Measurements from ENCODE around the gene ADGRL1. TPM values are rescaled to one million over a fixed set of nuclear protein-coding genes. Genes with fewer than 3 reads are reported as not detected.
"Not testable (repeated sequence)": the region's sequence is repeated elsewhere in the genome, so short reads cannot be mapped to it uniquely, and the experiment has no call there.

ADGRL1 gene
- total and polyA plus RNA-seq, 2 of the 8 experiments (the other 6 are each of a cell fraction or from before 2014, with no cell fraction given): 95.6 to 112 TPM

- H2AFZ ChIP-seq (ENCODE audit: low read length); H2BK5ac ChIP-seq (ENCODE audit: low read depth, low read length); H4K20me1 ChIP-seq (replicated peaks in 1 of 2; ENCODE audit: control insufficient read depth in 1 of 2, insufficient read depth in 2 of 2, low read length in 2 of 2); H4K91ac ChIP-seq (replicated peaks; ENCODE audit: insufficient read length, low read length); H4K8ac ChIP-seq (ENCODE audit: extremely low read depth, insufficient read depth, low read length); H3K27me3 ChIP-seq (replicated peaks in 1 of 4; ENCODE audit: control insufficient read depth in 3 of 4, extremely low read depth in 1 of 4, insufficient read depth in 3 of 4, low read length in 3 of 4); H3K27ac ChIP-seq (ENCODE audit: low read depth, low read length); H3K56ac ChIP-seq (replicated peaks; ENCODE audit: insufficient read length, low read depth, low read length); H2BK120ac ChIP-seq (replicated peaks; ENCODE audit: low read depth, low read length); POLR2A ChIA-PET (ENCODE audit: partially characterized antibody); H2AK5ac ChIP-seq (ENCODE audit: low read depth, low read length); H3K4me1 ChIP-seq (replicated peaks in 1 of 4; ENCODE audit: control insufficient read depth in 3 of 4, insufficient read depth in 4 of 4, low read length in 3 of 4); H3K36me3 ChIP-seq (ENCODE audit: control insufficient read depth in 2 of 4, insufficient read depth in 4 of 4, low read length in 3 of 4); H3K4ac ChIP-seq (replicated peaks; ENCODE audit: insufficient read length, low read depth, low read length); H2BK12ac ChIP-seq (ENCODE audit: low read depth, low read length); H2BK15ac ChIP-seq (ENCODE audit: low read length); H4K5ac ChIP-seq (ENCODE audit: insufficient read length, low read depth, low read length); H2BK20ac ChIP-seq (ENCODE audit: low read length); H3K23ac ChIP-seq (ENCODE audit: insufficient read length); H3K14ac ChIP-seq (ENCODE audit: insufficient read length); FAIRE-seq; H3K79me2 ChIP-seq (ENCODE audit: control insufficient read depth in 1 of 2, insufficient read depth in 2 of 2, low read length in 2 of 2); H3K9me3 ChIP-seq (ENCODE audit: insufficient read depth in 2 of 2, low read depth in 1 of 2, low read length in 1 of 2); H3K23me2 ChIP-seq (ENCODE audit: low read depth, low read length); H3K79me1 ChIP-seq (ENCODE audit: low read depth, low read length); H3K9ac ChIP-seq (replicated peaks in 1 of 4; ENCODE audit: extremely low read depth in 1 of 4, low read depth in 3 of 4, low read length in 3 of 4): not testable (repeated sequence)
- CTCF ChIA-PET (ENCODE audit: partially characterized antibody): interaction anchor here (0.7 kb wide), 1 partner anchor 93 kb away, joined by 4 read pairs; no protein-coding TSS in a partner anchor
- H3K4me2 ChIP-seq (ENCODE audit: insufficient read depth in 1 of 2, low read depth in 2 of 2, low read length in 2 of 2): peak overlapping the region; percentile 49 to 61
- H3K4me3 ChIP-seq (ENCODE audit: extremely low read depth in 1 of 4, insufficient read depth in 2 of 4, low read depth in 3 of 4, low read length in 4 of 4): peak overlapping the region in 1 of 4 experiments; percentile 37; a peak in 2 of 8 replicates
- peak overlapping the region; percentile 26 for H3K18ac ChIP-seq (ENCODE audit: extremely low read depth, low read length)
- peak in 1 of 2 experiments; percentile 75 for DNase-seq (ENCODE audit: low read depth in 1 of 2, low spot score in 2 of 2)
- 0 out of 4 replicates have a peak, but pooled peaks of 1 of the 2 experiments have one; percentile 46 for TF ChIP-seq SIN3A (conservative IDR thresholded peaks at IDR 0.05 in 1 of 2, IDR thresholded peaks at IDR 0.05 in 1 of 2; ENCODE audit: low read depth in 1 of 2, low read length in 2 of 2)
- WGBS, 2 experiments (ENCODE audit: extremely low coverage in 1 of 2, insufficient coverage in 1 of 2, insufficient read length in 1 of 2, insufficient replicate concordance in 2 of 2, low coverage in 1 of 2, low lambda C conversion rate in 2 of 2, missing lambda C conversion rate in 1 of 2): 19% methylated on average over 19 of the region's 19 CpGs; no CpG with 5 or more reads in 1 of the 2 experiments
These were observed 48.0 kb upstream of the ADGRL1 start for GRCh38 chr19:14253822-14254599.
